Measurements from ENCODE around the gene RHBDD3. TPM values are rescaled to one million over a fixed set of nuclear protein-coding genes. Genes with fewer than 3 reads are reported as not detected.

The RHBDD3 gene
- total RNA-seq, 1 donor from 2014 or later, result 59.2 TPM

DNA sequence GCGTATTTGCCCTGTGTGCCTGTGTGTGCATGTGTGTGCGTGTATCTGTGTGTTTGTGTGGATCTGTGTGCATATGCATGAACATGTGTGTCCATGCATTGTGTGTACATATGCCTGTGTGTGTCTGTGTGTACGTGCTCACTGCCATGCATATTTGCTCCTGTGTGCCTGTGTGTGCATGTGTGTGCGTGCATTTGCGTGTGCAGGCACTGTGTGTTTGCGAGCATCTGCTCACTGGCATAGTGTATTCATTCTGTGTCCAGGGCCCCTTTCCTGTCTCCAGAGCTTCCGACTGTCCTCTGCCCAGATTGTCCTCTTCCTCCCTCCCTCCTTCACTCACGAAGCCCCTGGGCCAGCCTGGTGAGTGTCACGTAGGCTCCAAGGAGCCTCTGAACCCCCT, 56.3 kb downstream of the RHBDD3 start:
- peaks cover 13% of the 10 kb centered on the region for H3K4me1 Mint-ChIP-seq (ENCODE audit: unreplicated experiment)

DNA sequence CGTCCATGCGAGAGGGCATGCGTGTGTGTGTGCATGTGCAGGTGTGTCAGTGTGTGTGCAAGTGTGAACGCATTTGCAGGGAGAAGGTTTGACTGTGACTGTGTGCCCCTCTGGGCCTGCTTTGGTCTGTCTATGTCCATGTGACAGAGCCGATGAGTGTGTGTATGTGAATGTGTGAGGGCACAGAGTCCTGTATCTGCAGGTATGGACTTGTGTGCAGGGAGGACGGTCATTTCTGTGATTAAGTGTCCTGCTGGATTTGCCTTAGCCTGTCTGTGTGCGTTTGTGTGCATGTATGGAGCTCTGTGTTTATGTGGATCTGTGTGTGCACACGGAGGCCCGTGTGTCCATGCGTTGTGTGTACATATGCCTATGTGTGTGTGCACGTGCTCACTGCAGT, 56.7 kb downstream of the RHBDD3 start:
- Mint-ChIP-seq H3K4me1 (ENCODE audit: unreplicated experiment) (peaks cover 16% of the 10 kb centered on the region), H3K36me3 (no peaks in the 10 kb centered on the region), H3K27me3 (peaks cover 3% of the 10 kb centered on the region), H3K27ac (no peak overlapping the region), H3K9me3 (no peaks in the 10 kb centered on the region), H3K4me3 (no peak overlapping the region)
- TF ChIP-seq, protein P1, sequence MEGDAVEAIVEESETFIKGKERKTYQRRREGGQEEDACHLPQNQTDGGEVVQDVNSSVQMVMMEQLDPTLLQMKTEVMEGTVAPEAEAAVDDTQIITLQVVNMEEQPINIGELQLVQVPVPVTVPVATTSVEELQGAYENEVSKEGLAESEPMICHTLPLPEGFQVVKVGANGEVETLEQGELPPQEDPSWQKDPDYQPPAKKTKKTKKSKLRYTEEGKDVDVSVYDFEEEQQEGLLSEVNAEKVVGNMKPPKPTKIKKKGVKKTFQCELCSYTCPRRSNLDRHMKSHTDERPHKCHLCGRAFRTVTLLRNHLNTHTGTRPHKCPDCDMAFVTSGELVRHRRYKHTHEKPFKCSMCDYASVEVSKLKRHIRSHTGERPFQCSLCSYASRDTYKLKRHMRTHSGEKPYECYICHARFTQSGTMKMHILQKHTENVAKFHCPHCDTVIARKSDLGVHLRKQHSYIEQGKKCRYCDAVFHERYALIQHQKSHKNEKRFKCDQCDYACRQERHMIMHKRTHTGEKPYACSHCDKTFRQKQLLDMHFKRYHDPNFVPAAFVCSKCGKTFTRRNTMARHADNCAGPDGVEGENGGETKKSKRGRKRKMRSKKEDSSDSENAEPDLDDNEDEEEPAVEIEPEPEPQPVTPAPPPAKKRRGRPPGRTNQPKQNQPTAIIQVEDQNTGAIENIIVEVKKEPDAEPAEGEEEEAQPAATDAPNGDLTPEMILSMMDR (conservative IDR thresholded peaks at IDR 0.05), result no peak
- DNase-seq (ENCODE audit: extremely low spot score, unreplicated experiment), result no peak

More for the DNA sequence above, 56.3 kb downstream of the RHBDD3 start:
- Mint-ChIP-seq H3K27ac (no peak overlapping the region), H3K4me3 (no peak overlapping the region), H3K36me3 (no peaks in the 10 kb centered on the region), H3K27me3 (peaks cover under 1% of the 10 kb centered on the region), H3K9me3 (no peaks in the 10 kb centered on the region)
- TF ChIP-seq, protein P1 (conservative IDR thresholded peaks at IDR 0.05), result no peak
- no peak for DNase-seq (ENCODE audit: extremely low spot score, unreplicated experiment)

Other genes starting within 250 kb of the RHBDD3 start
- gene C22orf31, start 206.2 kb downstream of the RHBDD3 start, total RNA-seq (ENCODE audit: low replicate concordance), result 0.63 TPM in 1 of 2 replicates, not detected in the other
- 26.2 and 29.1 TPM in 2 replicates for gene KREMEN1, start 194.9 kb downstream of the RHBDD3 start, total RNA-seq (ENCODE audit: low replicate concordance)
- 4.2 and 11.4 TPM in 2 replicates for gene EMID1, start 62.1 kb downstream of the RHBDD3 start, total RNA-seq (ENCODE audit: low replicate concordance)
- 244 and 347 TPM in 2 replicates for gene EWSR1, start 287 bp upstream of the RHBDD3 start, total RNA-seq (ENCODE audit: low replicate concordance)
- gene GAS2L1, start 38.7 kb upstream of the RHBDD3 start, total RNA-seq (ENCODE audit: low replicate concordance), result 13.5 and 17.2 TPM in 2 replicates
- gene RASL10A, start 47.7 kb upstream of the RHBDD3 start, total RNA-seq (ENCODE audit: low replicate concordance), result 0.62 and 1.5 TPM in 2 replicates
- gene AP1B1, start 120.6 kb upstream of the RHBDD3 start, total RNA-seq (ENCODE audit: low replicate concordance), result 60.9 and 73.3 TPM in 2 replicates
- gene RFPL1, start 170.6 kb upstream of the RHBDD3 start, total RNA-seq (ENCODE audit: low replicate concordance), result not detected in 2 replicates
- 1.3 and 2.9 TPM in 2 replicates for gene NEFH, start 212.2 kb upstream of the RHBDD3 start, total RNA-seq (ENCODE audit: low replicate concordance)

Data from type B pancreatic cell (in vitro differentiated cells).